Measurements from ENCODE around the gene ANKRD34A. TPM values are rescaled to one million over a fixed set of nuclear protein-coding genes. Genes with fewer than 3 reads are reported as not detected.
A peak's percentile ranks its signal among the peaks of the same experiment; 100 is the strongest.

The ANKRD34A gene
- total RNA-seq, 2 donors from 2014 or later: 1.6 to 2.4 TPM

GRCh38 chr1:145991735-145992412, 27.5 kb upstream of the ANKRD34A start:
- Histone ChIP-seq H3K27ac (peak overlapping the region; percentile 96 to 97), H3K4me1 (replicated peaks) (no peaks in the 10 kb centered on the region), H3K9me3 (no peaks in the 10 kb centered on the region), H3K4me3 (peak overlapping the region in 1 of 2 donors; percentile 64), H3K27me3 (replicated peaks; ENCODE audit: insufficient read depth) (no peaks in the 10 kb centered on the region), H3K36me3 (peaks cover 18 to 25% of the 10 kb centered on the region in 2 donors)
- intact Hi-C loops (cut with DNase I): no loop called here
- no peak for DNase-seq (ENCODE audit: low spot score)
- WGBS: 70% methylated on average over 10 of the region's 10 CpGs
- TF ChIP-seq POLR2A (IDR thresholded peaks at IDR 0.05) (no peak), CTCF (IDR thresholded peaks at IDR 0.05) (no peak), POLR2AphosphoS5 (IDR thresholded peaks at IDR 0.05) (peak; percentile 13)

- no peaks in the 10 kb centered on the region for H3K9me3 ChIP-seq
- DNase-seq (ENCODE audit: low spot score): no peak
- WGBS: 83% methylated on average over 7 of the region's 7 CpGs
- H3K4me3 ChIP-seq: no peak overlapping the region
- intact Hi-C loops (cut with DNase I): no loop called here
- no peaks in the 10 kb centered on the region for H3K4me1 ChIP-seq (replicated peaks)
- H3K27me3 ChIP-seq (replicated peaks; ENCODE audit: insufficient read depth): no peaks in the 10 kb centered on the region
- H3K36me3 ChIP-seq: peaks cover 18 to 25% of the 10 kb centered on the region in 2 donors
- no peak for TF ChIP-seq POLR2AphosphoS5 (IDR thresholded peaks at IDR 0.05)
- no peak for TF ChIP-seq CTCF (IDR thresholded peaks at IDR 0.05)
- no peak for TF ChIP-seq POLR2A (IDR thresholded peaks at IDR 0.05)
- peak overlapping the region; percentile 32 to 97 for H3K27ac ChIP-seq
These were observed 26.0 kb upstream of the ANKRD34A start for GRCh38 chr1:145990249-145990855.

GRCh38 chr1:145988773-145989172, 24.4 kb upstream of the ANKRD34A start:
- no peak for DNase-seq (ENCODE audit: low spot score)
- Histone ChIP-seq H3K27ac (no peak overlapping the region), H3K9me3 (no peaks in the 10 kb centered on the region), H3K36me3 (peaks cover 4 to 10% of the 10 kb centered on the region in 2 donors), H3K27me3 (replicated peaks; ENCODE audit: insufficient read depth) (no peaks in the 10 kb centered on the region), H3K4me3 (no peak overlapping the region), H3K4me1 (replicated peaks) (no peaks in the 10 kb centered on the region)
- no peak for TF ChIP-seq CTCF (IDR thresholded peaks at IDR 0.05)
- TF ChIP-seq POLR2AphosphoS5 (IDR thresholded peaks at IDR 0.05): no peak
- TF ChIP-seq POLR2A (IDR thresholded peaks at IDR 0.05): no peak
- intact Hi-C loops (cut with DNase I): no loop called here
- WGBS: 68% methylated on average over 5 of the region's 5 CpGs

GRCh38 chr1:145987926-145988325, 23.6 kb upstream of the ANKRD34A start:
- Histone ChIP-seq H3K4me1 (replicated peaks) (no peaks in the 10 kb centered on the region), H3K36me3 (peaks cover 0 to 2% of the 10 kb centered on the region in 2 donors), H3K27me3 (replicated peaks; ENCODE audit: insufficient read depth) (no peaks in the 10 kb centered on the region), H3K9me3 (no peaks in the 10 kb centered on the region), H3K4me3 (no peak overlapping the region), H3K27ac (no peak overlapping the region)
- WGBS: 100% methylated on average over 1 of the region's 1 CpG
- TF ChIP-seq CTCF (IDR thresholded peaks at IDR 0.05) (no peak), POLR2A (IDR thresholded peaks at IDR 0.05) (no peak), POLR2AphosphoS5 (IDR thresholded peaks at IDR 0.05) (no peak)
- no peak for DNase-seq (ENCODE audit: low spot score)
- intact Hi-C loops (cut with DNase I): no loop called here

GRCh38 chr1:145986551-145986950, 22.2 kb upstream of the ANKRD34A start:
- Histone ChIP-seq H3K27me3 (replicated peaks; ENCODE audit: insufficient read depth) (no peaks in the 10 kb centered on the region), H3K4me1 (replicated peaks) (no peaks in the 10 kb centered on the region), H3K4me3 (no peak overlapping the region), H3K27ac (peak overlapping the region; percentile 52 to 68), H3K36me3 (no peaks in the 10 kb centered on the region), H3K9me3 (no peaks in the 10 kb centered on the region)
- intact Hi-C loops (cut with DNase I): no loop called here
- WGBS: 94% methylated on average over 6 of the region's 6 CpGs
- DNase-seq (ENCODE audit: low spot score): no peak
- no peak for TF ChIP-seq CTCF (IDR thresholded peaks at IDR 0.05)
- no peak for TF ChIP-seq POLR2AphosphoS5 (IDR thresholded peaks at IDR 0.05)
- TF ChIP-seq POLR2A (IDR thresholded peaks at IDR 0.05): no peak
